GM12872 (cell line): ENCODE data around the gene MVB12A.

ENCODE experiments used
- CTCF ChIP-seq: IDR thresholded peaks from 3 replicates; pipeline ENCODE4 v1.5.1; 2011; ENCODE audit warnings: low read depth, mild to moderate bottlenecking, low read length, moderate library complexity; ENCODE audit not compliant: insufficient read depth

MVB12A gene

GRCh38 chr19:17436094-17436873, 16.4 kb downstream of the MVB12A start:
- no peak for TF ChIP-seq CTCF

- TF ChIP-seq CTCF = no peak
Observed at GRCh38 chr19:17436874-17437267, 17.0 kb downstream of the MVB12A start.

GRCh38 chr19:17441241-17442021, 21.6 kb downstream of the MVB12A start:
- peak; percentile 66 for TF ChIP-seq CTCF

- TF ChIP-seq CTCF = no peak
Observed at GRCh38 chr19:17445526-17446165, 25.8 kb downstream of the MVB12A start.

- no peak for TF ChIP-seq CTCF
Observed at GRCh38 chr19:17447704-17448130, 27.9 kb downstream of the MVB12A start.

GRCh38 chr19:17448131-17448967, 28.5 kb downstream of the MVB12A start, which contains the start of gene TMEM221:
TMEM221 (minus strand) TSS chr19:17448668; CDS start chr19:17448462, 206 bp downstream.
- peak; percentile 53; the same call in 1 of the 3 replicates for TF ChIP-seq CTCF
